ENCODE measurements around the gene PPIB.
A peak's percentile ranks its signal among the peaks of the same experiment; 100 is the strongest.

PPIB gene

GRCh38 chr15:64162869-64163658, at the start of gene PPIB:
PPIB (minus strand) TSS chr15:64163022; CDS start chr15:64162986, 36 bp downstream.
- DNase-seq: peak; percentile 91

GRCh38 chr15:64211696-64212095, 48.9 kb upstream of the PPIB start:
- DNase-seq: no peak

- DNase-seq: no peak
Observed at GRCh38 chr15:64210371-64210770, 47.5 kb upstream of the PPIB start.

GRCh38 chr15:64209680-64210334, 47.0 kb upstream of the PPIB start:
- DNase-seq: peak; percentile 58

GRCh38 chr15:64205202-64205601, 42.4 kb upstream of the PPIB start:
- DNase-seq: no peak

- no peak for DNase-seq
Observed at GRCh38 chr15:64197425-64197824, 34.6 kb upstream of the PPIB start.

- no peak for DNase-seq
Observed at GRCh38 chr15:64193971-64194370, 31.1 kb upstream of the PPIB start.

- DNase-seq: no peak
Observed at GRCh38 chr15:64191971-64192830, 29.4 kb upstream of the PPIB start.

GRCh38 chr15:64187396-64188191, 24.8 kb upstream of the PPIB start:
- DNase-seq: no peak

- no peak for DNase-seq
Observed at GRCh38 chr15:64185146-64185911, 22.5 kb upstream of the PPIB start.

- no peak for DNase-seq
Observed at GRCh38 chr15:64182859-64183370, 20.1 kb upstream of the PPIB start.

GRCh38 chr15:64180235-64180824, 17.5 kb upstream of the PPIB start:
- DNase-seq: no peak

- DNase-seq: no peak
Observed at GRCh38 chr15:64166102-64166890, 3.5 kb upstream of the PPIB start.

- DNase-seq: no peak
Observed at GRCh38 chr15:64164436-64164835, 1.6 kb upstream of the PPIB start.

GRCh38 chr15:64163659-64164362, 989 bp upstream of the PPIB start:
- no peak for DNase-seq

GRCh38 chr15:64162478-64162868, 349 bp downstream of the PPIB start:
- no peak for DNase-seq

GRCh38 chr15:64161688-64162477, 939 bp downstream of the PPIB start:
- no peak for DNase-seq

GRCh38 chr15:64158363-64159134, 4.3 kb downstream of the PPIB start:
- no peak for DNase-seq
